ENCODE data around the gene TMEM53.

TMEM53 gene

GRCh38 chr1:44659566-44659965 lies 14.7 kb downstream of the TMEM53 start:
- TF ChIP-seq CTCF (conservative IDR thresholded peaks at IDR 0.05) = no peak
- H3K27ac ChIP-seq = peak overlapping the region; percentile 46

DNA sequence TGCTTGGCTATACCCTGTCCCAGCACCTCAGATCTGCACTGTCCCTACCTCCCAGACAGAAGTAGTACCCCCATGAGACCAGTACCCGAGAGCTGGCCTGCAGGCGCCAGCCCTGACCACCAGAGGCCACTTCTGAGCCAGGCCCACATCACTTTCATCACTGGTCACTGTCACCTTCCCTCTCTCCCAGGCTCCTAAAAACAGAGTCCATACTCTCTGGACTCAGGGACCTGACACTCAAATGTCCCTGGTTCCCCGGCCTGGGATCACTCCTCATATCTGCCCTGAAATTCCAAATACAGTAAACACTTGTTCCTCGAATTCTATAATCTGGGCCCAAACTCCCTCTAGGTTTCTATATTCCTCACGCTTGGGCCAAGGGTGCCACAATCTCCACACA lies 18.7 kb downstream of the TMEM53 start:
- peak; percentile 89 for TF ChIP-seq CTCF (conservative IDR thresholded peaks at IDR 0.05)
- H3K27ac ChIP-seq = no peak overlapping the region

- no peak overlapping the region for H3K27ac ChIP-seq
- no peak for TF ChIP-seq CTCF (conservative IDR thresholded peaks at IDR 0.05)
Measured at GRCh38 chr1:44654621-44655187, 19.6 kb downstream of the TMEM53 start.

DNA sequence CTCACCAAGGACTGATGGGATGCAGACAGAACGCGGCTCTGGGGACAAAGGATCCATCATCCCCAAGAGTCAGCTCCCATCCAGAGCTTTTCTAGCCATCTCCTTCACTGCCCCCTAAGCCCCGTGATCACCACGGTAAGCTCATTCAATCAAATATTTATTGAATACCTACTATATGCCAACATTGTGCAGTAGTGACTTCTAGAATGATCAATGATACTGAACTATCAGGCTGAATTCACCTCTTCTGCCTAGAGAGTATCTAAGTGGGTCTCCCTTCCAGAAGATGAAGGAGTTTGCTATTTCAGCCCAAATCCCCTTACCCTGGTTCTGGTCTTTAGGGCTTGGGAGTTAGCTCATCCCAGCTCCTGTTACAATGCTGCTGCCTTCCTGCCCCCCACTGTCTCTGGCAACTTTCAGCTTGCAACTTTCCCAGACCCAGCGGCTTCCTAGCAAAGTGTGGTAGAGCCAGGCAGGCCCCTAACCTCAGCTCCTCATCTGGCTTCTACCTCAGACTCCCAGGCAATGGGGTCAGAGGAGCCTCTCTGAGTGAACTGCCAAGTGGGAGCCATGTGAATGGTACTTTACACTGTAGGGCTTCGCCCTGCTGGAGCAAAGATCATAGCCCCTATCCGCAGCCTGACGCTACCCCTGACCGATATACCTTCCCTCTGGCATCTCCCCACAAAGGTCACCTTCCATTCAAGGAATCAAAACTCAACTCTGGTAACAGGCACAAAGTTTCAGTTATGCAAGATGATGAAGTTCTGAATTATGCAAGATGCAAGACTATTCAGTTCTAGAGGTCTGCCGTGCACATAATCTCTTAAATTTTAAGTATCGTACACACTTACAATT lies 20.9 kb downstream of the TMEM53 start:
- peak; percentile 68 for TF ChIP-seq CTCF (conservative IDR thresholded peaks at IDR 0.05)
- no peak overlapping the region for H3K27ac ChIP-seq

DNA sequence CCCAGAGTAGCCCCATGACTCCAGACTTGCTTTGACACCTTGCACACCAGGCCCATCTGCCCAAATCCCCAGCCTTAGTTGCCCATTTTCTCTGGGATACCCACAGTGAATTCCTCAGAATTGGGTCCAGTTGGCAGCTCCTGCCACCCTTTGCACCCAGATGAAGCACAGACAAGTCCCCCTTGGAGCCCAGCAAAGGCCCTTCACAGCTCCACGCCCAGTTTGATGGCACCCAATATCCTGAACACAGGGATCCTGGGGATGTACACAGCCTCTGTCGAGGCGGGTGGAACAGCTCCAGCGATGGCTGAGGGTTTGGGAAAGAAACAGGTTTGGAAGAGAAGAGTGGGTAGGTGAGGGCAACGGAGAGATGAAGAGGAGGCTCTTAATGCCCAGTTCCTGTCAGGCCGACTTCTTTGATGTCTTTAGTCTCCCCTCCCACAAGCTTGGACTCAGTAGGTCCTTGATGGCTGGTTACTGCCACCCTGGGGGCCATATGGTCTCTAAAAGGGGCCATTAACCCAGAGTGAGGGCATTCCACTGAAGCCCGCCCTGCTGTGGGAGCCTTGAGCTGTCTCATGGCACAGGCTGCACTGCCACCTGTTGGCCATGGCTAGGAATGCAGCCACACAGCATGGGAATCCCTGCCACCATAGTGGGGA lies 21.7 kb downstream of the TMEM53 start:
- no peak overlapping the region; the same call in 1 of the 2 replicates for H3K27ac ChIP-seq

DNA sequence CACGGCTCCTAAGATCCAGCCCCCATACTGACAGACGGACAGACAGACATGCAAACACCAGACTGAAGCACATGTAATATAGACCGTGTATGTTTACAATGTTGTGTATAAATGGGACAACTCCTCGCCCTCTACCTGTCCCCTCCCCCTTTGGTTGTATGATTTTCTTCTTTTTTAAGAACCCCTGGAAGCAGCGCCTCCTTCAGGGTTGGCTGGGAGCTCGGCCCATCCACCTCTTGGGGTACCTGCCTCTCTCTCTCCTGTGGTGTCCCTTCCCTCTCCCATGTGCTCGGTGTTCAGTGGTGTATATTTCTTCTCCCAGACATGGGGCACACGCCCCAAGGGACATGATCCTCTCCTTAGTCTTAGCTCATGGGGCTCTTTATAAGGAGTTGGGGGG lies 23.2 kb downstream of the TMEM53 start:
- H3K27ac ChIP-seq = no peak overlapping the region
- TF ChIP-seq CTCF (conservative IDR thresholded peaks at IDR 0.05) = no peak

More for the DNA sequence above, 21.7 kb downstream of the TMEM53 start:
- TF ChIP-seq CTCF (conservative IDR thresholded peaks at IDR 0.05) = peak; percentile 95

- TF ChIP-seq CTCF (conservative IDR thresholded peaks at IDR 0.05) = no peak
Measured at GRCh38 chr1:44650159-44650831, 24.0 kb downstream of the TMEM53 start.

More at GRCh38 chr1:44650159-44650831, 24.0 kb downstream of the TMEM53 start:
- no peak overlapping the region for H3K27ac ChIP-seq
